Measurements from ENCODE around the gene ACAA2.

ACAA2 gene, protein sequence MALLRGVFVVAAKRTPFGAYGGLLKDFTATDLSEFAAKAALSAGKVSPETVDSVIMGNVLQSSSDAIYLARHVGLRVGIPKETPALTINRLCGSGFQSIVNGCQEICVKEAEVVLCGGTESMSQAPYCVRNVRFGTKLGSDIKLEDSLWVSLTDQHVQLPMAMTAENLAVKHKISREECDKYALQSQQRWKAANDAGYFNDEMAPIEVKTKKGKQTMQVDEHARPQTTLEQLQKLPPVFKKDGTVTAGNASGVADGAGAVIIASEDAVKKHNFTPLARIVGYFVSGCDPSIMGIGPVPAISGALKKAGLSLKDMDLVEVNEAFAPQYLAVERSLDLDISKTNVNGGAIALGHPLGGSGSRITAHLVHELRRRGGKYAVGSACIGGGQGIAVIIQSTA

DNA sequence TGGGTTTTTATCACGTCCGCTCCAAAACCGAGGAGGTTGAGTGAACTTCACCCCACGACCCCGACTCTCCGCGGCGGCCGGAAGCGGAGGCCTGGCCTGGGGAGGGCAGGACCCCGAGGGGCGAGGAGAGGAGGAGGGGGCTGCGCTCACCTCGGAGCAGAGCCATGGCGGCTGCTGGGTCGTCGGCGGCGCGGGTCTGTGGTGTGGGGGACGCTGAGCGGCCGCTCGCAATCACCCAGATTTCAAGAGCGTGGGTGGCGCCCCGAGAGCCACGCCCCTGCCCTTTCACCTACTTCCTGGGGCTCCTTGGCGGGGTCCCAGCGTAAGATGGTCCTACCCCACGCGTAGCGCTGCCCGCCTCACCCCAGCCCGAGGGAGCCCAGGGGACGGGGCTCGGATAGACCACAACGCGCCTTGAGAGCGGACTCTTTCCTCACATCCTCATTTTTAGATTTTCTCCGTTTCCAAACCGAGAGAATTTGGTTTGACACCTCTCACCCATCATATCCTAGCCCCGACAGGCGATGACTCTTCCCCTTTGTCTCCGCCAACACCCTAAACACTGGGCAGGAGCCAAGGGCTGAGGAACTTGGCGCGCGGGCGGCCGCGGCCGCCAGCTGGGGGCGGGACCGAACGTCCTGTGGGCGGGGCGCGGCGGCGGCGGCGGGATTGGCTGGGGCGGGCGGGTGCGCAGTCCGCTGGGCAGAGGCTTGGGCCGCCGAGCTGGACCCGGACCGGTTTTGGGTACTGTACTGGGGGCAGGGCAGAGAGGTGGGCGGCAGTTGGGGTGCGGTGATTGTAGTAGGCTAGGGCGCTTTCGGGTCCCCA is at the start of gene ACAA2:
ACAA2 (minus strand) TSS at position 215 of the 828 bp plus-strand sequence; CDS start at position 166, 49 bp downstream.
- peak; percentile 92 for DNase-seq

DNA sequence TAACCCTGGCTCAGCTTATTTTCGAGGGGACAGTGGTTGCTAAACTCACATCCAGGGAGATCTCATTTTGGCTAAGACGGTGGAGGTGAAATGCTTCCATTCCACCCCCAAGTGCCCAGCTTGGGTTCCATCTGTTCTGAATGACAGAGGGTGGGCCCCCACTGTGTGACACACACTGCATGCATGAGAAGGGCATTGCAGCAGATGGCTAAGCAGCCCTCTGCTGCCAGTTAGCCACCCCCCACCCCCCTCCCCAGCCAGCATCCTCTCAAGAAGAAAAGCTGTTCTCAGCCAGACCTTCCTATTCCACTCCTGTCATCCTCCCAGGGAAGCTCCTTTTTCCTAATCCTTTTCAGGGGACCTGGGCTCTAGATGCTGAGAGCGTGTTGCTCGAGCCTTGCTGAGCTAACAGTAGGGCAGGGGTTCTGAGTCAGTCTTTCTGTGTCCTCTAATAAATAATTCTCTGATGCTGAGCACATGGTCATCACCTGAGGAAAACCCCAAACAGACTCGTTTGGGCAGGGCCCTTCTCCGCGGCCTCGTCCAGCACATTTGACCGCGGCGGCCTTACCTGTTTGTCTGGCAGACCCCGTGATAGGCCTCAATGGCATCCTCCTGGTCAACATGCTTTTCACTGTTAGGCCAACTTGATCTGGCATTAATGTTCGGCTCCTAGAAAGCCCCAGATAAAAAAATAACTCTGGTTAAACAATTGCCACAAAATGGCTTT is 49.5 kb upstream of the ACAA2 start:
- DNase-seq, result no peak

DNA sequence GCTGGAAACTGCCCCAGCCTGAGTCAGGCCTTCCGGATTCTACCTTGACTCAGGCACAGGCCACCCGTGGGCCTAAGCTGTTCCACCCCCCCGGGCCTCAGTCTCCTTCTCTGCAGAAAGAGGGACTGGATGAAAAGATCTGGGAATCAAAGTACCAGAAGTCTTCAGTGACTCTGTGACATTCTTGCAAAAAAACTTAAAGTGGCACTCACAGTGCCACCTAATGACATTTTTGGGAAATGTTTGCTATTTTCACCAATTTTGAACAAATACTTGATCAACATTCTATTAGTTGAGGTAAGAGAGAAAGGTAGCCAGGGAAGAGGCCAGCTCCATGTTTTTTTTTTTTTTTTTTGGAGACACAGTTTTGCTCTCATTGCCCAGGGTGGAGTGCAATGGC is 48.3 kb upstream of the ACAA2 start:
- DNase-seq, result no peak

DNA sequence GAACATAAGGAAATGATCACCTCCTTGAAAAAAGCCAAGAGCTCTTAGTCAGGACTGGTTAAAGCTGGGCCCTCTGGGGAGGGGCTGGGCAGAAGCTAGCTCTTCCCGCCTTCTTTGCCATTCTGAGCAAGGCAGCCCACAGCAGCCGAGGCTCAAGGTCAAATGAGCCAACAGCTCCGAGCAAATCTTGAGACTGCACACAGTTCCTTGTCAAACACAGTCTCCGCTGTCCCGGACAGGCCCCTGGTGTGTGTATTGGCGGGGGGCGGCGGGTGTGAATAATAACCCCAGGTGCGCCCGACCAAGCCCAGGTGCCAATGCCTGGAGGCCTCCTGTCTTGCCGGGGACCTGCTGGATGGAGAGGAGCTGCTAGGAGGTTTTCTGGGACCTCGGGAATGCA is 46.4 kb upstream of the ACAA2 start:
- DNase-seq, result no peak

DNA sequence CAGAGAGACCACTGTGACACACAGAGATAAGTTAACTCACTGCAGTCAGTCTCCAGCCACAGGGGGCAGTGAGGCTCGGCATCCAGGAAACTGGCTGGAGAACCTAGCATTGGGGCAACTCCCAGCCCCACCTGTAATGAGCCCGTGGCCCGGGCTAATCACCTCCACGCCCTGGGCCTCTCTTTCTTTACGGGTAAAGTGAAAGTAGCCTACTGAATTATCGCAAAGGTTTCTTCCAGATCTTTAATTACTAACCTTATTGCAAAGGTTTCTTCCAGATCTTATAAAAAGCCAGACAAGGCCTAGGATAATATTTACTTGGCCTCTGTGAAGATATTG is 45.7 kb upstream of the ACAA2 start:
- no peak for DNase-seq

DNA sequence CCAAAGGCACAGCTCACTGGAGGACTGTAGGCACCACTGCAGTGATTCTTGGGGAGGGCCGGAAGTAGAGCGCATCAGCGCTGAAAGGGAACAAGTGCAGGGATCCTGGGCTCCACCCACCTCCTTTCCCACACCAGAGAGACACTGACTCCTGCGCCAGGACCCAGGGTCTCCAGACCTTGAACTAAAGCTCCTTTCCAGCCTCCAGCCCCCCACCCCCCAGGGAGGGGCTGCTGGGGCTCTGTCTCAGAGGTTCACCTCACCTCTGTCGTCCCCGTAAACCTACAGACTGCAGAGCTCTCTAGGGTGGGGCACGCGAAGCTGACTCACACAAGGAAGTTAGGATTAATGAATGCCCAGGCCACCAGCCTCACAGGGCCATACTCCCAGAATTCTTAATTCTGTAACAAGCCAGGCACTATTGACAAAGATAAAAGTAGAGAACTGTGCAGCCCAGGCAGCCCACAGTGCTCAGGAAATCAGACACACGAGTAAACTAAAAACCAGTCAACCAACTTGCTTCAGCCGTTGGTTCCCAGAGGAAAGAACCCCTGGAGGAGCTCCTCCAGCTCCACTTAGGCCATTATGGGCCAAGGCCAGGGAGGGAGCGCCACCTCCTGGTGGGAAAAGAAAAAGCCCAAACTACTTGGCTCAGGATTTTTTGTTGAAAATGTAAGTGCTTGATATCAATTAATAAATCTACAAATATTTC is 45.1 kb upstream of the ACAA2 start:
- peak; percentile 72 for DNase-seq

DNA sequence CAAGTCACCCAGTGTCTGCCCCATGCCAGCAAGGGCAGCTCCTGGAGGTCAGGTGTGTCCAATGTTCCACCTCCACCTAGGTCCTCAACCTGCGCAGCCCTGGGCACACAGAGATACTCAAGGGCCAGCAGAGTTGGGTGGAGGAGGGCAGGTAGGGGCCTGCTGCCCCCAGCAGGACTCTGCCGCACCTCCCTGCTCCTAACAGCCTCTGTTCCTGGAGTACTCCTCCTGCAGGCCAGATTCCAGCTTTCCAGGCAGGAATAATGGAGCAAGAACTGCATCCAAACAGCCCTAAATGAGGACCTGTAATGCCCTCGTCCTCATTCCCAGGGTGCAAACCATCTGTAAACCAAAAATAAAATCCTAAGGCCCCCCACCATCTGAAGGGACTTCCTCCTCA is 44.4 kb upstream of the ACAA2 start:
- DNase-seq, result no peak

DNA sequence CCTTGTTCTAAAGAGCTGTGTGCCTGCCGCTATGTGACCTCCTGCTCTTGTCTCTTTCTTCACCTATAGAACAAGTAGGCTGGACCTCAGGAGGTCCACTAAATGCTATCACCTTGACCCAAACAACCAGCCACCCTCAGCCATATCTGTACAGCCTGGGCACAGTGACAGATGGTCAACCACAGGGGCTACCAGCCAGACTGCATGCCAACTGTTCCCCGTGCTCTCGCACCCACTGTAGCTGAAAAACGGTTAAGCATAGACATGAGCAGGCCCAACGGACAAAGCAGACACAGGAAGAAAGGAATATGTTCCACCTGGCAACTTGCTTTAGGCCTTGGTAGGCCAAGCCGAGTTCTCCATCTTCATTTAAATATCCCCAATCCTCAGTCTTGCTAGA is 43.2 kb upstream of the ACAA2 start:
- DNase-seq, result no peak

DNA sequence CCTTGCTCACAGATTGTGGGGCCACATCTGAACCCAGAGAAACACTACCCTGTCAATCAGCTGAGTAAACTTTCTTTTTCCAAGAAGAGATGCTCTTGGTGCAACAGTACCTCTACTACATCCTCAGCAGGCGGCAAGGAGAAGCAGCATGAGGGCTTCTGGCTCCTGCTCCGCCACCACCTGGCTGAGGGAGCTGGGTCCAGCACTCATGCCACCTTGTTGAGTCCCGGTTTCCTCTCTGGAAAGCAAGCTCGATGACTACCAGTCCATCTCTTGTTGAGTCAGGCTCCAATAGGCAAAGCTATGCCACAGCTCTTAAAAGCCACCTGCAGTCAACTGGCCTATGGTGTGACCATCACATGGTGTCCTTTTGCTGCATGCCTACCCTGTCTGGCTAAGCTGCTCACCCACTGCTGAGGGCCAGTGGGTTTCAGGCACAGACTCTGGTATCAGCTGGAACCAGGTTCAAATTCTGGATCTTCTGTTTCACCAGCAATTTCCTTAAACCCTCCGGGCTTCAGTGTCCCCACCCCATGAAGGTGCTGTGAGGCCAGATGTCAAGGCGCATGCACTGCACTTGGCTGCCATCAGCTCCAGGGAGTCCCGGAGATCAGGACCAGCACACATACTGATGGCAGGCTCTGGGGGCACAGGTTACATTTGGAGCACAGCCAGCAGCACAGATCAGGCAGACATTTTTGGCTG is 42.5 kb upstream of the ACAA2 start:
- DNase-seq, result no peak

DNA sequence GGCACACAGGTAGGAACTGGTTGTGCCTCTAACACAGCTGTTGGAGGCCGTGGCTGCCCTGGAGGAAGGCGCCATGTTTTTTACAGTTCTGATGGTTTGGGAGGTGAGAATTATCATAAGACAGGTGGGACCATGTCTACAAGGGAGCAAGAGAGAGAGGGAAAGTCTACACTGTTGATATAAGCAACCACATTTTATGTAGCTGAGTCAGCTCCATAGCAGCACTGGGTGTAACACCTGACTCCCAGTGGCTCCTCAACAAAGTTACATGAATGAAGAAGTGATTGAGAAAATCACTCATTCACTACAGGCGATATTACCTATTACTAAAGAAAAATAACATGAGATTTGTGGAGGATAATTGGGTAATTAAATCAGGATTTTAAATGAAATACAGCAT is 41.3 kb upstream of the ACAA2 start:
- DNase-seq, result no peak

DNA sequence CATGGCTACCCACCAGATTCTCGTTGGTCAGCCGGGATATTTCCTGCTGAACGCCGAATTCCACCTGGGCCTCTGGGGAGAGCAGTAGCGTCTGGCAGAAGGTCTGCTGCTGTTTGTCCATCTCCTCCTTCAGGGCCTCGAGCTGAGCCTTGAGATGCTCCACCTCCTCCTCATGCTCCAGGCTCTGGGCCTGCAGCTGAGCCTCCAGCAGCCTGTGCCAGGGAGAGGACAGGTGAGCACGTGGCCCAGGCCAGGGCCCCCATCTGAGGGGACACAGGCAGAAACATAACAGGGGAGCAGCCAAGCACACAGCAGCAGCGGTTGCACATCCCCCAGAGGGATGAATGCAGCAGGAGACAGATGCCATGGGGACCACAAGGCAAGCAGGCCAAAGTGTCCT is 40.1 kb upstream of the ACAA2 start:
- no peak for DNase-seq

DNA sequence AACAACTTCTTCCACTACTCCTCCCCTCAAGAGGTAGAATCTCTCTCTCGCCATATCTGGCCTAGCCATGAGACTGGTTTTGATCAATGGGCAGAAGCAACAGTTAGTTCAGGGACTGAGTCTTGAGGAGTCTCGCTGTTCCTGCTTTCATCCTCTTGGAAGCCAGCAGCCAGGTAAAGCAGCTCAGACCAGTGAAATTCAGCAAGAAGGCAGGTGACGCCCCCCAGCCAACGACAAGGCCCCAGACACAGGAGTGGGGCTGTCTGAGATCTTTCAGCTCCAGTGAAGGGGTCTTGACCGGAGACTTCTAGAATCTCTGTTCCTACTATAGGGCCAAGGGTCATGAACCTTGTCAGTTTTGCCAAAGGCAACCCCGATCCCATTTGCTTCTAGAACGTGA is 39.7 kb upstream of the ACAA2 start:
- DNase-seq, result no peak

DNA sequence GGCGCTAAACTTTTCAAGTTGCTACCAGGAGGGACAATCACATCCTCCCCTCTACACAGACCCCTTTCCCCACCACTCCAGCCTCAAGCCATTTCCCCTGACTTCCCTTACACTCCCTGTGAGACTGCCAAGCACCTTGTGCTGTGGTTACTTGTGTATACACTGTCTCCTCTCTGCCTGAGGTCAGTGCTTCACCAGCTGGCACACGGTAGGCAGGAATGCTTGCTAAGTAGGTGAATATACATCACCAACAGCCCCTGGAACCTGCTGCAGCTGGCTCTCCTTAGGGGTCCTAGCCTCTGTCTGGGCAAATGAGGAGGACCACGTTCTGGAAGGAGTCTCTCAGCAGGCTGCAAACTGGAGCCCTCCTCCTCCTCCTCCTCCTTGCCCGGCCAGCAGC is 38.3 kb upstream of the ACAA2 start:
- DNase-seq, result no peak

DNA sequence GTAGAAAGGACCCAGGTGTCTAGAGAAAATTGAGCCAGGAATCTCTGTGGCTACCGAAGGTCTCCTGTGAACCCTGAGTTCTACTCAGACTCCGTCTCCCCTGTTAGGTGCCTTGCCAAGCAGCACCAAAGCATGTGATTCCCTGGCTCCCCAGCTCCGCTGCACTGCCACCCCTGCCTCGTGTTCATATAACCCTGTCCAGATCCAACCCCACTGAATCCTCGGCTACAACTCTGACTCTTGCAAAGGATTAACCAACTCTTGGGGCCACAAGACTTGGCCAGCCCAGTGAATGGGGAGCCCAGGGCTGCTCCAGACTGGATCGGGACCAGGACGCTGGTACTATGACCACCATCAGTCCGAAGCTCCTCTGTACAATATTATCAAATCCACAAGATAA is 37.3 kb upstream of the ACAA2 start:
- DNase-seq, result no peak

DNA sequence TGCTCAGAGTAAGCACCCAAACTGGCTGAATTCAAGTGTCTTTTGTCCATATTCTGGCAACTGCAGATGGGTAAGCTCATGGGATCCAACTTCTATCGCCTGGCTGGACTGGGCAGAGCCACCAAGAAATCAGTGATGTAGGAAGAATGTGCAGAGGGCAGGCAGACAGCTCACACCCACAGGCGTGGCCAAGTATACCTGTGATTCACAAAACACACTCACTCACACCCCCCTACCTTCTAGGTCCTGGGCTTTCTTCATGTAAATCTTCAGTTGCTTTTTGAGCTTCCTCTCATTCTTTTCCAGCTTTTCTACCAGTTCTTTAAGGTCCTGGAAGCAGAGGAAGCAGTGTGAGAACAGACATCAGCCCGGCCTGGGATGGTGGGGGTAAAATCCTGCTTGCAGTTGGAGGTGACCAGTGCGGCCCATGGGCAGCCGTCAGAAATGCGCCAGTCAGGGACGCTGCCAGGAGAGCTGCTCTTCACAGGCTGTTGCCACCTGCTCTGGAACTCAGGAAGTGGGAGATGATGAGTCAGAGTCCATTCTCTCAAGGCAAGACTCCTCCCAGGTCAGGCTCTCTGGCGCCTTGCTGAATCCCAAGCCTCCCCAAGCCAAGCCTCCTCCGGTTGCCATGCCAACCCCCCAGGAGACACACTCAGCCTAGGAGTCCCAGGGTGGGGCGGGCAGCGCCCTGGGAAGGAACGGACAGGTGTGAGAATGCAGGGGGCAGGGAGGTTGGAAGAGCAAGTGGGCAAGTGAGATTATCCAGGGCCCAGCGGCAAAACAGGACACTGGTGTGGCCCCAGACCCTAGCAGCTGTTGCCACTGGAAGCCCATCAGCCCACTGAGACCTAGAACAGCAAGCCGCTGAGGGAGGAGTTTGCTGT is 36.2 kb upstream of the ACAA2 start:
- DNase-seq, result peak; percentile 52

DNA sequence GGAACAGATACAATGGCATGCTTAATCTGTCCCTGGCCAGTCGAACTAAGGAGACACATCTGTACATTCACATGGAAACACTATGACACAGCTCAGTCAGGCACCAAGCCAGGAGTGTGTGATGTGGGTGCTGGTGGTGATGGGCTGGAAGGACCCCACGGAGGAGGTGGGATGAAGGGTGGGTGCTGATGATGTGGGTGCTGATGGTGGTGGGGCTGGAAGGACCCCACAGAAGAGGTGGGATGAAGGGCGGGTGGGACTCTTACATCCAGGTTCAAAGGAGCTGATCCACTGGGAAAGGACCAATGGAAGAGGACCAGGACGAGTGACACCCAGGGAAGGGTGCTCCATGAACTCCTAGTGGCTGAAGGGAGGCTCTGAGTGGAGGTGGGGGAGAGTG is 34.8 kb upstream of the ACAA2 start:
- no peak for DNase-seq

DNA sequence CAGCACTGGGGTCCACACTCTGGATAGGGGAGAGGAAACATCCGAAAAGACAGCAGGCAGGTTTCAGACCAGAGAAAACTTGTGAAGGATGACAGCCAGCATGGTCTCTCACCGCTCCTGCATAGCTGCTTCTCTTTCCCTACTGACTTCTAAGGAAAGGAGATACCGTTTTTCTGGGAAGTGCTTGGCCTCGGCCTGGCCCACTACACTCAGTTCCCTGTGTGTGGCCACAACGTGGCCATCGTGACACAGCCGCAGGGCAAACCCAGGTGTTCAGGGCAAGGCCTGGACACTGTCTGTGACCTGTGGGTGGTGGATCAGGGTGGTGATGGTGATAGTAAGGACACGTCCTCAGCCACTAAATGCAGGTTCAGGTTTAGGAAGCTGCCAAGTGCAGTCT is 34.2 kb upstream of the ACAA2 start:
- no peak for DNase-seq

DNA sequence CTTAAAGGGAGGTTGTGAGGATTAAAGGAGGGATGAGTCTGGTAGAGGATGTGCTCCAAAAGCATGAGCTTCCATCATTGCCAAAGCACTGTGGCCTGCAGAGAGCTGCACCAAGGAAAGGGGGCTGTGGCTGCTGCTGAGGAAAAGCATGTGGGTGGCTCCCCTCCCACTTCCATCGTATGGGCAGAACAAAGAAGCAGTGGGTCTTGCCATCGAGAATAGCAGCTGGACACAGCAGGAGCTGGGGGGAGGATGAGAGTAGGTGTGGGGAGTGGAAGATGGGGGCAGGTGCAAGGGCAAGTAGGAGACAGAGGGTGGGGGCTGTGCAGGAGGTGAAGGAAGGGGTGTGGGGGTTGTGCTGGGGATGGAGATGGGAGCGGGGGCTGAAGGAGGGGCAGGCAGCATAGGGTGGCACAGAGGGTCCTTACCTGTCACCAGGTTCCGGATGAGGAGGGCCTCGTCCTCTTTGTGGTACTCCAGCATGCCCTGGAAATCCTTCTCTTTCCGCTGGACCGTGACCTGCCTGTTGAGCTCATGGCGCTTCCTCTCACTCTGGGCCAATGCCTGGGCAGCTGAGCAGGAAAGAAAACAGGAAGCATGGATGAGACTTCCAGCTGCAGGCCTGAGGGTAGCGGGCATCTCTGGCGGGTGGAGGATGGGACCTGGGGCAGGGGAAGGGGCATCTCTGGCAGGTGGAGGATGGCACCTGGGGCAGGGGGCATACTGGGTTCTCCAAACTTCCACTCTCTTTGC is 33.6 kb upstream of the ACAA2 start:
- peak; percentile 44 for DNase-seq

DNA sequence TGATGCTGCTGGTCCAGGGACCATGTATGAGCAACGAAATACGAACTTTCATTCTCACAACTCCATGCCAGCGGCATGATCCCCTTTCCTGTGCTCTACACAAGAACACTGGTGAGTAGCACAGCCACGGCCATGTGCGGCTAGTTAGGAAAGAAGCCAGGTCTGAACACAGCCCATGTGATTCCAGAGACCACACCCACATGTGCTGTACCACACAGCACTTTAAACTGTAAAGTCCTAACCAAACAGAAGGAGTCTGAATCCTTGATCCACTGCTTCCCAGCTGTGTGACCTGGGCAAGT is 33.0 kb upstream of the ACAA2 start:
- no peak for DNase-seq

DNA sequence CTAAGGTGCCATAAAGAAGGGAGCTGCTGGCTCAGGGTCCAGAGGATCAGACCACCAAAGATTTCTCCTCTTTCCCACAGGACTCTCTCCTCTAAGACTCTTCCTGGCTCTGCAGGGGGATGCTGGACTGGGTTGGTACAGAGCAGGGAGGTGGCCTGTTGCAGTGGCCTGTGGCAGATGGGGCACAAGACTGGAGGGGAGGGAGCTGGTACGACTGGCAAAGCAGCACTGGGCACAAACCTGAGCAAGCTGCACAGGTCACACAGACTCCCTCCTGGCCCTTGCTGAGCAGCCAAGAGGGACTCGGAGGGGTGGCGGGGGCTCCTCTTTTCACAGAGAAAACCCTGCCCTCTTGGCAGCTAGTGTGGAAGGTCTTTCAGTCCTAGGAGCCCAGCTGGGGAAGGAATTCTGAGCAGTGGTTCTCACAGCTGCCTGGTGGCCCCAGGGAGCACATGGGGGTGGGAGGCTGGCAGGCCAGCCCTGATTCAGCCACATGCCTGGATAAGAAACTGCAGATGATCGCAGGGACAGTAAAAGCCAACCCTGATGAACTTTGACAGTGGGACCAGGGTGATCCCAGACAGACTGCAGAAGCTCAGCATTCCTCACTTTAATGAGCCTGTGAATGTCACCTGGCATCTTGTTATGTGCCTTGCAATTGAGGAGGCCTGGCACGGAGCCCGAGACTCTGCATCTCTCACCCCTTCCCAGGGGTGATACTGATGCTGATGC is 32.5 kb upstream of the ACAA2 start:
- DNase-seq, result no peak
